Measurements from ENCODE around the gene SLC40A1.

SLC40A1 gene

GRCh38 chr2:189511960-189512319, 68.6 kb downstream of the SLC40A1 start:
- TF ChIP-seq, protein P1, sequence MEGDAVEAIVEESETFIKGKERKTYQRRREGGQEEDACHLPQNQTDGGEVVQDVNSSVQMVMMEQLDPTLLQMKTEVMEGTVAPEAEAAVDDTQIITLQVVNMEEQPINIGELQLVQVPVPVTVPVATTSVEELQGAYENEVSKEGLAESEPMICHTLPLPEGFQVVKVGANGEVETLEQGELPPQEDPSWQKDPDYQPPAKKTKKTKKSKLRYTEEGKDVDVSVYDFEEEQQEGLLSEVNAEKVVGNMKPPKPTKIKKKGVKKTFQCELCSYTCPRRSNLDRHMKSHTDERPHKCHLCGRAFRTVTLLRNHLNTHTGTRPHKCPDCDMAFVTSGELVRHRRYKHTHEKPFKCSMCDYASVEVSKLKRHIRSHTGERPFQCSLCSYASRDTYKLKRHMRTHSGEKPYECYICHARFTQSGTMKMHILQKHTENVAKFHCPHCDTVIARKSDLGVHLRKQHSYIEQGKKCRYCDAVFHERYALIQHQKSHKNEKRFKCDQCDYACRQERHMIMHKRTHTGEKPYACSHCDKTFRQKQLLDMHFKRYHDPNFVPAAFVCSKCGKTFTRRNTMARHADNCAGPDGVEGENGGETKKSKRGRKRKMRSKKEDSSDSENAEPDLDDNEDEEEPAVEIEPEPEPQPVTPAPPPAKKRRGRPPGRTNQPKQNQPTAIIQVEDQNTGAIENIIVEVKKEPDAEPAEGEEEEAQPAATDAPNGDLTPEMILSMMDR (conservative IDR thresholded peaks at IDR 0.05; ENCODE audit: low read depth), result no peak
- ChIA-PET CTCF (interaction anchor here (0.7 kb wide), 1 partner anchor 12 kb away, joined by 3 read pairs; no protein-coding TSS in a partner anchor), POLR2A (ENCODE audit: low non-redundant PET) (no interaction called here)
- DNase-seq (ENCODE audit: low spot score), result no peak
- H3K27ac ChIP-seq, result no peak overlapping the region

DNA sequence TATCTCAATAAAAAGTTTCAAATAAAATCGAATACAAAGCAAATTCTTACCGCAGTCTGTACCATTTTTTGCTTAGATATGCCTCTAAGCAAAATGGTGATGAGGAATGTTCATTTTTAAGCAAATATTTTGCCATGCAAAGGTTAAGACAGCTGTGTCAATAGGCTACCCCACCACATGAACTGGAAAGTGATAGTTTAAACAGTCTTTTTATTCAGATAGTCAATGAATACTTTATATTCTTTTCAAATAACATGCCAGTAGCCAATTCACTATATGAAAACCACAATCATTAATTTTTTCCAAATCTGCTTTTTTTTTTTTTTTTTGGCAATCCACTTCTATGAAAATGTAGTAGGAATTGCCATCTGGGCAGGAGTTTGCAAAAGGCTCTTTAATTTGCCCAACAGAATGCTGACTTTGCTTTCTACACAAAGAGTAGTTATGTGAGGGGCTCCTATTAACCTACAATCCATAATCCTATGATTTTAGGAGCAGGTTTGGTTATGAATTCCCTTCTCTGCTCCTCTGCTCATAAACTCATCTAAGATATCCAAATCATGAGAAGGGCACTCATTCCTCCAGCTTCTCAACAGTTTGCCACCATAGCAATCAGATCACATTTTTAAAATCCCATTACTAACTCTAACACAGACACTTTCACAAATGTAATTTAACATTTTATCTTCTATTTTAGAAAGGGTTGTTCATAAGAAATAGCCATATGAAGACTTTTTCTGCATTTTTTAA, 69.2 kb downstream of the SLC40A1 start:
- no peak overlapping the region for H3K27ac ChIP-seq
- TF ChIP-seq, protein P1 (conservative IDR thresholded peaks at IDR 0.05; ENCODE audit: low read depth), result no peak
- CTCF ChIA-PET, result interaction anchor here (0.7 kb wide), 1 partner anchor 11 kb away, joined by 3 read pairs; no protein-coding TSS in a partner anchor
- POLR2A ChIA-PET (ENCODE audit: low non-redundant PET), result no interaction called here
- no peak for DNase-seq (ENCODE audit: low spot score)

All from RWPE1 (cell line).